Stimulated activated CD4-positive, alpha-beta T cell treated with anti-CD3 and anti-CD28 coated beads, Interleukin-1b, Interleukin-23, amount 100 ng/mL, for 4 hours (primary cell): Measurements from ENCODE around the gene C8B.

Experiments
- DNase-seq, 2 donors: peaks; one replicate each; pipeline ENCODE4 v3.0.0-alpha.2; 2020; ENCODE audit warnings: low read depth in 2 of 2

Gene C8B

GRCh38 chr1:56931686-56932085 is 34.1 kb downstream of the C8B start:
- no peak for DNase-seq

- no peak for DNase-seq
These were observed 34.6 kb downstream of the C8B start for GRCh38 chr1:56931211-56931610.

GRCh38 chr1:56929492-56929891 is 36.3 kb downstream of the C8B start:
- DNase-seq: no peak

- no peak for DNase-seq
These were observed 37.8 kb downstream of the C8B start for GRCh38 chr1:56927986-56928385.

GRCh38 chr1:56927171-56927570 is 38.6 kb downstream of the C8B start:
- DNase-seq: no peak

- DNase-seq: no peak
These were observed 40.6 kb downstream of the C8B start for GRCh38 chr1:56925193-56925592.

- DNase-seq: no peak
These were observed 41.7 kb downstream of the C8B start for GRCh38 chr1:56924116-56924515.

- no peak for DNase-seq
These were observed 42.6 kb downstream of the C8B start for GRCh38 chr1:56923201-56923600.

- DNase-seq: no peak
These were observed 43.3 kb downstream of the C8B start for GRCh38 chr1:56922507-56922906.

- DNase-seq: no peak
These were observed 43.7 kb downstream of the C8B start for GRCh38 chr1:56922070-56922469.

GRCh38 chr1:56921479-56921878 is 44.3 kb downstream of the C8B start:
- DNase-seq: no peak

- no peak for DNase-seq
These were observed 45.2 kb downstream of the C8B start for GRCh38 chr1:56920591-56921001.

GRCh38 chr1:56917356-56917755 is 48.5 kb downstream of the C8B start:
- no peak for DNase-seq

GRCh38 chr1:56916630-56917029 is 49.2 kb downstream of the C8B start:
- DNase-seq: no peak

- no peak for DNase-seq
These were observed 49.9 kb downstream of the C8B start for GRCh38 chr1:56915960-56916359.

- DNase-seq: no peak
These were observed 53.5 kb downstream of the C8B start for GRCh38 chr1:56912325-56912724.

- no peak for DNase-seq
These were observed 54.5 kb downstream of the C8B start for GRCh38 chr1:56911098-56911938.

- no peak for DNase-seq
These were observed 55.3 kb downstream of the C8B start for GRCh38 chr1:56910441-56910985.

GRCh38 chr1:56908619-56909221 is 57.1 kb downstream of the C8B start:
- DNase-seq: no peak

GRCh38 chr1:56905667-56906066 is 60.1 kb downstream of the C8B start:
- no peak for DNase-seq

- no peak for DNase-seq
These were observed 61.0 kb downstream of the C8B start for GRCh38 chr1:56904663-56905397.

GRCh38 chr1:56903778-56904177 is 62.0 kb downstream of the C8B start:
- no peak for DNase-seq
